Left ventricle myocardium inferior (tissue), 1 donor: Measurements from ENCODE around the gene ATXN7. TPM values are rescaled to one million over a fixed set of nuclear protein-coding genes. Genes with fewer than 3 reads are reported as not detected.

Experiments
- DNase-seq: peaks from one replicate; pipeline ENCODE4 v3.0.0-alpha.2; 2020
- H3K27ac ChIP-seq: fragments of 200-600 bp; replicated peaks from 2 replicates; pipeline ENCODE4 v1.8.0; 2021
- H3K27me3 ChIP-seq: fragments of 200-600 bp; 2 replicates; pipeline ENCODE4 v1.8.0; 2021; ENCODE audit warnings: low read depth
- H3K36me3 ChIP-seq: fragments of 200-600 bp; 2 replicates; pipeline ENCODE4 v1.8.0; 2021
- H3K4me1 ChIP-seq: fragments of 200-600 bp; 2 replicates; pipeline ENCODE4 v1.8.0; 2021
- H3K4me3 ChIP-seq: fragments of 200-600 bp; 2 replicates; pipeline ENCODE4 v1.8.0; 2021; ENCODE audit warnings: mild to moderate bottlenecking, moderate library complexity
- H3K9me3 ChIP-seq: fragments of 200-600 bp; replicated peaks from 2 replicates; pipeline ENCODE4 v1.8.0; 2021
- intact Hi-C: fragments of 100-400 bp; cut with micrococcal nuclease; formaldehyde crosslinking; loops from one replicate; pipeline ENCODE4 v1.11.0; 2022
- total RNA-seq: library from RNA; stranded (reverse); fragmentation: NEBNext Ultra II Directional; extraction: Animal tissue kit (Norgen Biotek cat#: 25700); gene quantifications from one replicate; pipeline ENCODE4 v1.2.1, GENCODE V29; 2021
- TF ChIP-seq, protein P1 (sequence below): fragments of 200-600 bp; IDR thresholded peaks from 2 replicates; pipeline ENCODE4 v1.8.0; 2021; ENCODE audit warnings: antibody characterized with exemption, mild to moderate bottlenecking, borderline replicate concordance
- donor health status: DM: no; HTN: yes; CAD: no; lungs with severe emphysema.

ATXN7 gene
- total RNA-seq, 1 donor from 2014 or later, result 12.1 TPM

DNA sequence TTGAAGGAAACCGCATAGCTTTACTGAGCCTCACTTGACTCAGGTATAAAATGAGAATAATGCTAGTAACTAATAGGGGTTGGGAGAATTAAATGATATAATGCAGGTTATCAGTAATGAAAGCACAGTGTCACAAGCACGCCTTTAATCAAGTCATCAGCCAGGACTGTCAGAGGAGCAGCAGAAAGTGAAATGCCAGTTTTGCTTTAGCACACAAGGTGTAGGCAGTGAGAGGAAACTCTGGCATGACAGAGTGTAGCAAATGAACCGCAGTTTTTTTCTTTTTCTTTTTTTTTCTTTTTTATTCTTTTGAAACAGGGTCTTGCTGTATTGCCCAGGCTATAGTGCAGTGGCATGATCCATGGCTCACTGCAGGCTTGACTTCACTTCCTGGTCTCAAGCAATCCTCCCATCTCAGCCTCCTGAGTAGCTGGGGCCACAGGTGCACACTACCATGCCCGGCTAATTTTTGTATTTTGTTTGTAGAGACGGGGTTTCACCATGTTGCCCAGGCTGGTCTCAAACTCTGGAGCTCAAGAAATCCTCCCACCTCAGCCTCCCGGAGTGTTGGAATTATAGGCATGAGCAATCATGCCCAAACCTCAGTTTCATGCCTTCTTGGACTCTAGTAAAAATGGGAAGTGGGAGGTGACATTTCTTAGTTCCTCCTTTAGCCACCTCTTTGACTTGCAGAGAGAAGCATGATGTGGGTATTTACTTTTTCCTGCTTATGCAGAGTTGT lies 58.2 kb downstream of the ATXN7 start:
- TF ChIP-seq, protein P1, sequence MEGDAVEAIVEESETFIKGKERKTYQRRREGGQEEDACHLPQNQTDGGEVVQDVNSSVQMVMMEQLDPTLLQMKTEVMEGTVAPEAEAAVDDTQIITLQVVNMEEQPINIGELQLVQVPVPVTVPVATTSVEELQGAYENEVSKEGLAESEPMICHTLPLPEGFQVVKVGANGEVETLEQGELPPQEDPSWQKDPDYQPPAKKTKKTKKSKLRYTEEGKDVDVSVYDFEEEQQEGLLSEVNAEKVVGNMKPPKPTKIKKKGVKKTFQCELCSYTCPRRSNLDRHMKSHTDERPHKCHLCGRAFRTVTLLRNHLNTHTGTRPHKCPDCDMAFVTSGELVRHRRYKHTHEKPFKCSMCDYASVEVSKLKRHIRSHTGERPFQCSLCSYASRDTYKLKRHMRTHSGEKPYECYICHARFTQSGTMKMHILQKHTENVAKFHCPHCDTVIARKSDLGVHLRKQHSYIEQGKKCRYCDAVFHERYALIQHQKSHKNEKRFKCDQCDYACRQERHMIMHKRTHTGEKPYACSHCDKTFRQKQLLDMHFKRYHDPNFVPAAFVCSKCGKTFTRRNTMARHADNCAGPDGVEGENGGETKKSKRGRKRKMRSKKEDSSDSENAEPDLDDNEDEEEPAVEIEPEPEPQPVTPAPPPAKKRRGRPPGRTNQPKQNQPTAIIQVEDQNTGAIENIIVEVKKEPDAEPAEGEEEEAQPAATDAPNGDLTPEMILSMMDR, result no peak
- Histone ChIP-seq H3K36me3 (peaks cover 45% of the 10 kb centered on the region), H3K4me1 (peaks cover 3% of the 10 kb centered on the region), H3K9me3 (no peaks in the 10 kb centered on the region), H3K27ac (no peak overlapping the region), H3K4me3 (no peak overlapping the region), H3K27me3 (no peaks in the 10 kb centered on the region)
- intact Hi-C loops, result no loop called here
- DNase-seq, result no peak

DNA sequence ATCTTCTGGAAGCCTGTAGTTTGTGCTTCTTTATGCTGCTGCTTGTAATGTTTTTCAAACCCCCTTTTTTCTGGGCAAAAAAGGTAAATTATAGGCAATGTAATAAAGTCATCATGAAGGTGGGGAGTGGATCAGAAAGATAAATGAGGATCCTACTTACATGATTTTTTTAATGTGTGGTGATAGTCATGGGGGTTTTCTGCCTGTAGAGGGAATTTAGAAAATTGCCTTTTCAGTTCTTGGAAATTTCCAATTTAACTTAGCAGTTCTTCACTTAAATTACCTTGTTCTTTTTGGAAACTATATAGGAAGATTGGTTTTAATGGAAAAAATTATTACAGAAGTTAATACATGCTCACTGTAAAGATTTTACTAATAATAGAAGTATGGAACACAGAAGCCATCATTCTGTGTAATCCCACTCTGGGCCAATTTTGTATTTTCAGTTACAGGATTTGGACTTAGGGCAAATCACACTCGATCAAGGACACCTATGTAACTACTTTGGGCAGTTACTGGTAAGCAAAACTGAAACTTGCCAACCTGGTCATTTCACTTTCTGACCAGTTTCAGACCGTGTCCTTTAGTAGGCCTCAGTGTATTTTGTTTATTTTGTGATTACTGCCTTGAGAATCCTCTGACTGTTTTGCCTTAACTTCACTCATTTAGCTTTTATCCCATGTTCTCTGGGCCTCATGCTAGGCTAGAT lies 59.0 kb downstream of the ATXN7 start:
- no peak for DNase-seq
- Histone ChIP-seq H3K4me1 (peaks cover 5% of the 10 kb centered on the region), H3K9me3 (no peaks in the 10 kb centered on the region), H3K27ac (no peak overlapping the region), H3K36me3 (peaks cover 42% of the 10 kb centered on the region), H3K4me3 (no peak overlapping the region), H3K27me3 (no peaks in the 10 kb centered on the region)
- TF ChIP-seq, protein P1, result no peak
- intact Hi-C loops, result no loop called here

DNA sequence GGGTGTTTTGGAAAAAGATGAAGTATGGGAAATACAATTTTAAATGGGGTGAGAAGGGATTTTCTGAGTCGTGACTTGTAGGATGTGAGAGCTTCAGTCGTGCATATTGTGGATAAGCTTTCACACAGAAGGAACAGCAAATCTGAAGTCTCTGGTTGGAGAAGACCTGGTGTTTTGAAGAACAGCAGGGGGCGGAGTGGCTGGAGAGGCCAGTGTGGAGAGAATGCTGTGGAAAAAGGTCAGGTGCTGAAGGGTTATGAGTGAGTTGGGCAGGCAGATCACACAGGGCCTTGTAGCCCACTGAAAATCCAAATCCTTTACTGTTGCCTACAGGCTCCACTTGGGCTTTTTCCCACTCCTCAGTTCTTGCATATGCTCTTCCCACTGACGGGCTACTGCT lies 62.6 kb downstream of the ATXN7 start:
- peaks cover 19% of the 10 kb centered on the region for H3K4me1 ChIP-seq
- H3K27me3 ChIP-seq, result no peaks in the 10 kb centered on the region
- no peak for DNase-seq
- H3K36me3 ChIP-seq, result peaks cover 32% of the 10 kb centered on the region
- no peak overlapping the region for H3K4me3 ChIP-seq
- TF ChIP-seq, protein P1, result no peak
- no peak overlapping the region for H3K27ac ChIP-seq
- intact Hi-C loops, result no loop called here
- H3K9me3 ChIP-seq, result no peaks in the 10 kb centered on the region

DNA sequence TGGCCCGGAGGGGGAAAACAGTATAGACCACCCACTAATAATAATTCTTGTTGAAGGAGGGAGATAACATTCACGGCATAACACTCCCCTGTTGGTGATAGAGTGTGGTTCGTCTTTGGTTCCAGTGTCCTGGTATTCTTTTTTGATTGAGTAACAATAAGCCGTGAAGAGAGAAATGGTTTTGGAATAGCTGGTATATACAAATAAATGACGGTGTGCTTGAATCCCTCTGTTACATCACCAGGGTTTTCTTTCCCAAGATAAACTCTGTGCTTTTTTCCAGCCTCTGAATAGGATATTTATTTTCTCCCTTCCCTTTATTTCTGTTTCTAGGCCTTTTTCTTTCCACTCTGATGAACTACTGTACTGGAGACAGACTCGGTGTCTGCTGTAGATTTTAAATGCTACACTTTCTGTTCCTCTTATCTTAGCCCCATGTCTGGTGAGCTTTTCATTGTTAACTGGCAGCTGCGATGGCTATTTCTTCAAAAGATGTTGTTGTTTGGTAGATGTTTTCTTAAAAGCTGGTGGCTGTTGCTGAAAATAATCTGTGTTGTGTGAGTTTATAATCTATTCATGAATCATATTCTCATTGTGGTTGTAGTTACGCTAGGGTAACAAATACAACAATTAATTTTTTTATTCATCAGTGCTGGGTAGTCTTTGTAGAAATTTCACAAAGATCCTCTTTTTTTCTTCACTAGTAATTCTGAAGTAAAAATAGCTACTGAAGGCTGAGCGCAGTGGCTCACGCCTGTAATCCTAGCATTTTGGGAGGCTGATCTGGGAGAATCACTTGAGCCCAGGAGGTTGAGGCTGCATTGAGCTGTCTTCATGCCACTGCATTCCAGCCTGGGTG lies 64.0 kb downstream of the ATXN7 start:
- intact Hi-C loops, result no loop called here
- TF ChIP-seq, protein P1, result no peak
- no peak overlapping the region for H3K4me3 ChIP-seq
- no peaks in the 10 kb centered on the region for H3K27me3 ChIP-seq
- H3K36me3 ChIP-seq, result peaks cover 26% of the 10 kb centered on the region
- no peak overlapping the region for H3K27ac ChIP-seq
- H3K9me3 ChIP-seq, result no peaks in the 10 kb centered on the region
- H3K4me1 ChIP-seq, result peaks cover 32% of the 10 kb centered on the region
- no peak for DNase-seq

DNA sequence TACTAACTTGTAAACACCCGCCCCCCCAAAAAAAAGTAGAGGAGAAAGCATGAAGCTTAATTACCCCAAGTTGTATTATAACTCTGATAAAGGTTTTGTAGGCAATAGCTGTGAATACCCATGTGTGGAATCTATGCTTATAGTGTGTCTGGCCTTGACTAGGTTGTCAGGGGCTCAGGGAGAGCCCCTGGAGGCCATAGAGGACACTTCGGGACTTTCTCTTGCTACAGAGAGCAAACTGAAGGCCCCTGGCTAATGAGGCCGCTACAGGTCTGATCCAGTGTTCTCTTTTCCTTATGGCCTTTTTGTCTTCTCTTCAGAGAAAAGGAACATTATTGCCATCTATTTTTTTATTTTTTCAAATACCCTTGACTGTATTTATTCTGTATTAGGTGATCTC lies 67.6 kb downstream of the ATXN7 start:
- Histone ChIP-seq H3K9me3 (no peaks in the 10 kb centered on the region), H3K4me1 (peaks cover 65% of the 10 kb centered on the region), H3K4me3 (no peak overlapping the region), H3K36me3 (peaks cover 5% of the 10 kb centered on the region), H3K27me3 (no peaks in the 10 kb centered on the region), H3K27ac (no peak overlapping the region)
- TF ChIP-seq, protein P1, result no peak
- intact Hi-C loops, result no loop called here
- no peak for DNase-seq
